Measurements from ENCODE around the gene SYNJ1. TPM values are rescaled to one million over a fixed set of nuclear protein-coding genes. Genes with fewer than 3 reads are reported as not detected.

SYNJ1 gene
- total and polyA plus RNA-seq, 9 of the 15 experiments (the other 6 are each of a cell fraction or from before 2014, with no cell fraction given), result 2.4 to 10.6 (median 5.6) TPM

DNA sequence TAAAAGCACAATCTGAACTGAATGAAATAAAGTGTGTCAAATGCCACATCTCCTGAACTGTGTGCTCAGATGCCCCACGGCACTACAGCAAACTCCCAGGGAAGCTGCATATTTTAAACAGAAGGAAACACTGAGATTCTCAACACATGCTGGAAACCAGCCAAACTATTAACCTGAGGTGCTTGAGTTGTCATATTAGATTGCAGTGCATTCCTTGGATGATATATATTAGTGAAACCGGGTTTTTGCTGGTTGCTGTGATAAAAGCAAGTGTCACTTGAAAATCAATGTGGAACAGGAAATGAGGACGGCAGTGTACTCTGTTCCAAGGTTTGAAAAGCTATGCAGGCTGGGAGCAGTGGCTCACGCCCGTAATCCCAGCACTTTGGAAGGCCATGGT lies 8.7 kb downstream of the SYNJ1 start:
- H3K9ac ChIP-seq (ENCODE audit: insufficient read depth in 1 of 2, low read depth in 2 of 2, low read length in 2 of 2), result no peak overlapping the region
- no peak for DNase-seq (ENCODE audit: extremely low read depth in 1 of 4, low spot score in 3 of 4)
- H3K9me1 ChIP-seq (ENCODE audit: control insufficient read depth, insufficient read depth, low read length), result no peaks in the 10 kb centered on the region
- H4K20me1 ChIP-seq (replicated peaks; ENCODE audit: control insufficient read depth, insufficient read depth, low read length), result no peaks in the 10 kb centered on the region
- WGBS (ENCODE audit: insufficient coverage, low coverage, missing lambda C conversion rate), result 82% methylated on average over 5 of the region's 5 CpGs
- BruUV-seq (replicated peaks), result no TSS peak
- no peaks in the 10 kb centered on the region for H3K4me1 ChIP-seq (replicated peaks in 1 of 2; ENCODE audit: control insufficient read depth in 2 of 2, insufficient read depth in 2 of 2, low read length in 2 of 2)
- no peak for ATAC-seq
- intact Hi-C loops (cut with micrococcal nuclease) (no loop called here), in situ Hi-C loops (cut with MboI) (no loop called here)
- CTCF ChIA-PET (ENCODE audit: low intra/inter-chr PET ratio), result no interaction called here
- peaks cover 2% of the 10 kb centered on the region; the same call in 1 of the 3 replicates for H3K79me2 ChIP-seq (ENCODE audit: control insufficient read depth, insufficient read depth, low read length)
- no peak overlapping the region for H2AFZ ChIP-seq (ENCODE audit: low read depth, low read length)
- no peak for FAIRE-seq
- peaks cover 29% of the 10 kb centered on the region for H3K36me3 ChIP-seq (ENCODE audit: control insufficient read depth, insufficient read depth, low read length)
- H3K4me2 ChIP-seq (ENCODE audit: insufficient read depth, low read length), result no peak overlapping the region
- H3K27me3 ChIP-seq (ENCODE audit: control insufficient read depth in 2 of 2, insufficient read depth in 2 of 2, low read length in 2 of 2), result no peaks in the 10 kb centered on the region
- POLR2A ChIA-PET, result no interaction called here
- no peak overlapping the region for H3K4me3 ChIP-seq
- no peak overlapping the region for H3K27ac ChIP-seq (ENCODE audit: extremely low read depth, low read depth, low read length)
- H3K9me3 ChIP-seq (replicated peaks; ENCODE audit: control insufficient read depth, insufficient read depth, low read depth, low read length), result no peaks in the 10 kb centered on the region
- TF ChIP-seq ZNF324 (CRISPR knock-in tag; IDR thresholded peaks at IDR 0.05) (no peak), RBM17 (IDR thresholded peaks at IDR 0.05; ENCODE audit: borderline replicate concordance, low read depth, low read length) (no peak), ZNF445 (CRISPR knock-in tag; IDR thresholded peaks at IDR 0.05; ENCODE audit: low read depth) (no peak), DDX20 (tag; IDR thresholded peaks at IDR 0.05; ENCODE audit: low read depth) (no peak), MBD2 (IDR thresholded peaks at IDR 0.05; ENCODE audit: borderline replicate concordance, low read depth) (no peak), XRCC5 (IDR thresholded peaks at IDR 0.05; ENCODE audit: low read depth, low read length) (no peak), BHLHE40 (IDR thresholded peaks at IDR 0.05; ENCODE audit: low read length) (no peak), CHD2 (IDR thresholded peaks at IDR 0.05; ENCODE audit: low read depth, low read length) (no peak), SMARCA5 (IDR thresholded peaks at IDR 0.05) (no peak), TAL1 (IDR thresholded peaks at IDR 0.05) (no peak), ZNF146 (CRISPR knock-in tag; IDR thresholded peaks at IDR 0.05; ENCODE audit: unreplicated experiment) (no peak)
- TF ChIP-seq, protein P1, sequence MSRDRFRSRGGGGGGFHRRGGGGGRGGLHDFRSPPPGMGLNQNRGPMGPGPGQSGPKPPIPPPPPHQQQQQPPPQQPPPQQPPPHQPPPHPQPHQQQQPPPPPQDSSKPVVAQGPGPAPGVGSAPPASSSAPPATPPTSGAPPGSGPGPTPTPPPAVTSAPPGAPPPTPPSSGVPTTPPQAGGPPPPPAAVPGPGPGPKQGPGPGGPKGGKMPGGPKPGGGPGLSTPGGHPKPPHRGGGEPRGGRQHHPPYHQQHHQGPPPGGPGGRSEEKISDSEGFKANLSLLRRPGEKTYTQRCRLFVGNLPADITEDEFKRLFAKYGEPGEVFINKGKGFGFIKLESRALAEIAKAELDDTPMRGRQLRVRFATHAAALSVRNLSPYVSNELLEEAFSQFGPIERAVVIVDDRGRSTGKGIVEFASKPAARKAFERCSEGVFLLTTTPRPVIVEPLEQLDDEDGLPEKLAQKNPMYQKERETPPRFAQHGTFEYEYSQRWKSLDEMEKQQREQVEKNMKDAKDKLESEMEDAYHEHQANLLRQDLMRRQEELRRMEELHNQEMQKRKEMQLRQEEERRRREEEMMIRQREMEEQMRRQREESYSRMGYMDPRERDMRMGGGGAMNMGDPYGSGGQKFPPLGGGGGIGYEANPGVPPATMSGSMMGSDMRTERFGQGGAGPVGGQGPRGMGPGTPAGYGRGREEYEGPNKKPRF (IDR thresholded peaks at IDR 0.05; ENCODE audit: low read depth, low read length), result no peak
- TF ChIP-seq, protein P2, sequence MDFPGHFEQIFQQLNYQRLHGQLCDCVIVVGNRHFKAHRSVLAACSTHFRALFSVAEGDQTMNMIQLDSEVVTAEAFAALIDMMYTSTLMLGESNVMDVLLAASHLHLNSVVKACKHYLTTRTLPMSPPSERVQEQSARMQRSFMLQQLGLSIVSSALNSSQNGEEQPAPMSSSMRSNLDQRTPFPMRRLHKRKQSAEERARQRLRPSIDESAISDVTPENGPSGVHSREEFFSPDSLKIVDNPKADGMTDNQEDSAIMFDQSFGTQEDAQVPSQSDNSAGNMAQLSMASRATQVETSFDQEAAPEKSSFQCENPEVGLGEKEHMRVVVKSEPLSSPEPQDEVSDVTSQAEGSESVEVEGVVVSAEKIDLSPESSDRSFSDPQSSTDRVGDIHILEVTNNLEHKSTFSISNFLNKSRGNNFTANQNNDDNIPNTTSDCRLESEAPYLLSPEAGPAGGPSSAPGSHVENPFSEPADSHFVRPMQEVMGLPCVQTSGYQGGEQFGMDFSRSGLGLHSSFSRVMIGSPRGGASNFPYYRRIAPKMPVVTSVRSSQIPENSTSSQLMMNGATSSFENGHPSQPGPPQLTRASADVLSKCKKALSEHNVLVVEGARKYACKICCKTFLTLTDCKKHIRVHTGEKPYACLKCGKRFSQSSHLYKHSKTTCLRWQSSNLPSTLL (IDR thresholded peaks at IDR 0.05), result no peak

Data from K562 (cell line).